HFFc6 (cell line): ENCODE data around the gene GSTK1. TPM values are rescaled to one million over a fixed set of nuclear protein-coding genes. Genes with fewer than 3 reads are reported as not detected.

Source experiments
- DNase-seq: peaks from one replicate; pipeline ENCODE4 v3.0.0-alpha.2; 2018
- H3K27ac Mint-ChIP-seq: 2 replicates; pipeline ENCODE4 v1.8.0; 2020; ENCODE audit warnings: mild to moderate bottlenecking, mixed read lengths
- H3K27me3 Mint-ChIP-seq: 2 replicates; pipeline ENCODE4 v1.8.0; 2021; ENCODE audit warnings: mild to moderate bottlenecking, moderate library complexity, mixed read lengths; ENCODE audit not compliant: insufficient read depth
- H3K36me3 Mint-ChIP-seq: 2 replicates; pipeline ENCODE4 v1.8.0; 2021; ENCODE audit warnings: low read depth, mixed read lengths
- H3K4me1 Mint-ChIP-seq: 2 replicates; pipeline ENCODE4 v1.8.0; 2020; ENCODE audit warnings: low read depth, mixed read lengths
- H3K4me3 Mint-ChIP-seq: 2 replicates; pipeline ENCODE4 v1.8.0; 2020; ENCODE audit warnings: mild to moderate bottlenecking, moderate library complexity, mixed read lengths
- H3K9me3 Mint-ChIP-seq: 2 replicates; pipeline ENCODE4 v1.8.0; 2020; ENCODE audit warnings: mild to moderate bottlenecking, mixed read lengths
- CTCF ChIP-seq: fragments of 200-600 bp; sonication (generic); IDR thresholded peaks from 2 replicates; pipeline ENCODE4 v1.5.0; 2021; ENCODE audit warnings: antibody characterized with exemption, mild to moderate bottlenecking
- total RNA-seq, 6 experiments: library from RNA; stranded (reverse); fragmentation: NEBNext Ultra II Directional; extraction: Animal tissue kit (Norgen Biotek cat#: 25700); gene quantifications; 2 replicates in 1 of 6; 3 replicates in 5 of 6; pipeline ENCODE4 v1.2.3, GENCODE V29; 2021

The GSTK1 gene
- total RNA-seq, 6 experiments from 2014 or later = 85.6 to 102 (median 89.4) TPM

GRCh38 chr7:143314127-143314526 lies 50.9 kb downstream of the GSTK1 start:
- no peaks in the 10 kb centered on the region for H3K36me3 Mint-ChIP-seq
- TF ChIP-seq CTCF = no peak
- no peaks in the 10 kb centered on the region for H3K9me3 Mint-ChIP-seq
- no peak overlapping the region for H3K27ac Mint-ChIP-seq
- H3K27me3 Mint-ChIP-seq = peaks cover 11% of the 10 kb centered on the region
- H3K4me3 Mint-ChIP-seq = no peak overlapping the region
- H3K4me1 Mint-ChIP-seq = no peaks in the 10 kb centered on the region
- DNase-seq = no peak

- H3K36me3 Mint-ChIP-seq = no peaks in the 10 kb centered on the region
- H3K27ac Mint-ChIP-seq = no peak within 1 kb of the TSS
- peaks cover 17% of the 10 kb centered on the region for H3K27me3 Mint-ChIP-seq
- DNase-seq = no peak
- no peak within 1 kb of the TSS for H3K4me3 Mint-ChIP-seq
- no peaks in the 10 kb centered on the region for H3K4me1 Mint-ChIP-seq
- no peak for TF ChIP-seq CTCF
- no peaks in the 10 kb centered on the region for H3K9me3 Mint-ChIP-seq
Observed at GRCh38 chr7:143315776-143316175, 52.5 kb downstream of the GSTK1 start, which contains the start of gene CLCN1. CLCN1 (plus strand) TSS chr7:143316111; CDS start chr7:143316213, 102 bp downstream.

GRCh38 chr7:143316492-143316891 lies 53.3 kb downstream of the GSTK1 start:
- Mint-ChIP-seq H3K27ac (no peak overlapping the region), H3K27me3 (peaks cover 17% of the 10 kb centered on the region)

GRCh38 chr7:143318661-143319060 lies 55.4 kb downstream of the GSTK1 start:
- no peak for DNase-seq
- peaks cover 17% of the 10 kb centered on the region for H3K27me3 Mint-ChIP-seq
- H3K27ac Mint-ChIP-seq = no peak overlapping the region
- no peaks in the 10 kb centered on the region for H3K36me3 Mint-ChIP-seq
- TF ChIP-seq CTCF = no peak
- no peak overlapping the region for H3K4me3 Mint-ChIP-seq
- H3K4me1 Mint-ChIP-seq = peaks cover 4% of the 10 kb centered on the region; the same call in 1 of the 2 replicates
- H3K9me3 Mint-ChIP-seq = no peaks in the 10 kb centered on the region

More at GRCh38 chr7:143316492-143316891, 53.3 kb downstream of the GSTK1 start:
- Mint-ChIP-seq H3K4me1 (no peaks in the 10 kb centered on the region), H3K9me3 (no peaks in the 10 kb centered on the region), H3K36me3 (no peaks in the 10 kb centered on the region), H3K4me3 (no peak overlapping the region)
- no peak for TF ChIP-seq CTCF
- no peak for DNase-seq

Other genes with a start within 250 kb of the GSTK1 start
- gene OR9A2, start 236.3 kb upstream of the GSTK1 start, total RNA-seq = not detected
- not detected for gene OR6V1, start 211.1 kb upstream of the GSTK1 start, total RNA-seq
- gene PIP, start 131.4 kb upstream of the GSTK1 start, total RNA-seq = not detected
- not detected for gene TAS2R39, start 80.0 kb upstream of the GSTK1 start, total RNA-seq
- gene TAS2R40, start 41.4 kb upstream of the GSTK1 start, total RNA-seq = not detected
- gene TMEM139, start 21.5 kb downstream of the GSTK1 start, total RNA-seq = under 1 TPM in 1 of 6 experiments, not detected in 5; 0.25 TPM
- 10 to 100 TPM; 22.4 to 29.6 (median 25.0) TPM for gene CASP2, start 24.9 kb downstream of the GSTK1 start, total RNA-seq
- gene CLCN1, start 52.7 kb downstream of the GSTK1 start, total RNA-seq = not detected
- 1 to 10 TPM in 3 of 6 experiments, under 1 TPM in 3; 0.70 to 1.3 (median 0.98) TPM for gene FAM131B, start 99.3 kb downstream of the GSTK1 start, total RNA-seq
- gene ZYX, start 117.9 kb downstream of the GSTK1 start, total RNA-seq = 100 to 1,000 TPM; 491 to 576 (median 546) TPM
- gene EPHA1, start 145.4 kb downstream of the GSTK1 start, total RNA-seq = not detected
- not detected for gene TAS2R60, start 180.0 kb downstream of the GSTK1 start, total RNA-seq
- not detected for gene TAS2R41, start 214.4 kb downstream of the GSTK1 start, total RNA-seq